SK-N-SH (cell line): ENCODE data around the gene SLC35B3.

Experiments
- EZH2phosphoT487 ChIP-seq: fragments of 200-600 bp; sonication (generic); IDR thresholded peaks from 2 replicates; pipeline ENCODE4 v1.6.1; 2017; ENCODE audit warnings: low read depth, mixed run types, mild to moderate bottlenecking, antibody characterized with exemption, moderate library complexity, borderline replicate concordance
- FOXM1 ChIP-seq: IDR thresholded peaks from 2 replicates; pipeline ENCODE4 v1.4.0; 2012; ENCODE audit warnings: low read depth, mild to moderate bottlenecking
- JUND ChIP-seq: IDR thresholded peaks from 2 replicates; pipeline ENCODE4 v1.4.0; 2012
- RFX5 ChIP-seq: IDR thresholded peaks from 2 replicates; pipeline ENCODE4 v1.6.1; 2012; ENCODE audit warnings: mild to moderate bottlenecking, improper control_type of control experiment, low read length
- TCF12 ChIP-seq: IDR thresholded peaks from 2 replicates; pipeline ENCODE4 v1.4.0; 2012
- TEAD4 ChIP-seq: IDR thresholded peaks from 2 replicates; pipeline ENCODE4 v1.4.0; 2012; ENCODE audit warnings: mild to moderate bottlenecking, borderline replicate concordance; ENCODE audit not compliant: insufficient read depth
- TF ChIP-seq, protein P1 (sequence below): fragments of 200-600 bp; sonication (generic); IDR thresholded peaks from 2 replicates; pipeline ENCODE4 v1.6.1; 2017; ENCODE audit warnings: antibody characterized with exemption, mild to moderate bottlenecking, moderate library complexity

GRCh38 chr6:8476656-8477055, 41.3 kb upstream of the SLC35B3 start:
- TF ChIP-seq, protein P1, sequence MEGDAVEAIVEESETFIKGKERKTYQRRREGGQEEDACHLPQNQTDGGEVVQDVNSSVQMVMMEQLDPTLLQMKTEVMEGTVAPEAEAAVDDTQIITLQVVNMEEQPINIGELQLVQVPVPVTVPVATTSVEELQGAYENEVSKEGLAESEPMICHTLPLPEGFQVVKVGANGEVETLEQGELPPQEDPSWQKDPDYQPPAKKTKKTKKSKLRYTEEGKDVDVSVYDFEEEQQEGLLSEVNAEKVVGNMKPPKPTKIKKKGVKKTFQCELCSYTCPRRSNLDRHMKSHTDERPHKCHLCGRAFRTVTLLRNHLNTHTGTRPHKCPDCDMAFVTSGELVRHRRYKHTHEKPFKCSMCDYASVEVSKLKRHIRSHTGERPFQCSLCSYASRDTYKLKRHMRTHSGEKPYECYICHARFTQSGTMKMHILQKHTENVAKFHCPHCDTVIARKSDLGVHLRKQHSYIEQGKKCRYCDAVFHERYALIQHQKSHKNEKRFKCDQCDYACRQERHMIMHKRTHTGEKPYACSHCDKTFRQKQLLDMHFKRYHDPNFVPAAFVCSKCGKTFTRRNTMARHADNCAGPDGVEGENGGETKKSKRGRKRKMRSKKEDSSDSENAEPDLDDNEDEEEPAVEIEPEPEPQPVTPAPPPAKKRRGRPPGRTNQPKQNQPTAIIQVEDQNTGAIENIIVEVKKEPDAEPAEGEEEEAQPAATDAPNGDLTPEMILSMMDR, result no peak
- TF ChIP-seq RFX5 (no peak), EZH2phosphoT487 (no peak), TCF12 (no peak), JUND (no peak), TEAD4 (no peak), FOXM1 (no peak)
